Activated T-cell treated with anti-CD3 and anti-CD28 coated beads, Interleukin-2, amount 50 U/mL, for 24 hours (primary cell): Measurements from ENCODE around the gene TEX51.

Experiments used
- DNase-seq: peaks from one replicate; pipeline ENCODE4 v3.0.0-alpha.2; 2020
- H3K27ac Mint-ChIP-seq: 2 replicates; pipeline ENCODE4 v1.8.0; 2020; ENCODE audit warnings: mild to moderate bottlenecking, mixed read lengths
- H3K27me3 Mint-ChIP-seq: 2 replicates; pipeline ENCODE4 v1.8.0; 2020; ENCODE audit warnings: mixed read lengths
- H3K36me3 Mint-ChIP-seq: 2 replicates; pipeline ENCODE4 v1.8.0; 2020; ENCODE audit warnings: low read depth, mixed read lengths
- H3K4me1 Mint-ChIP-seq: 2 replicates; pipeline ENCODE4 v1.8.0; 2020; ENCODE audit warnings: low read depth, mixed read lengths
- H3K4me3 Mint-ChIP-seq: 2 replicates; pipeline ENCODE4 v1.8.0; 2020; ENCODE audit warnings: mild to moderate bottlenecking, moderate library complexity, mixed read lengths
- H3K9me3 Mint-ChIP-seq: 2 replicates; pipeline ENCODE4 v1.8.0; 2020; ENCODE audit warnings: mixed read lengths

Gene TEX51

GRCh38 chr2:126934809-126935208 is 36.1 kb downstream of the TEX51 start:
- Mint-ChIP-seq H3K27me3 (peaks cover 32% of the 10 kb centered on the region), H3K36me3 (no peaks in the 10 kb centered on the region), H3K27ac (no peak overlapping the region), H3K4me1 (no peaks in the 10 kb centered on the region), H3K4me3 (no peak overlapping the region), H3K9me3 (peaks cover 6% of the 10 kb centered on the region)
- no peak for DNase-seq

- no peaks in the 10 kb centered on the region for H3K36me3 Mint-ChIP-seq
- no peaks in the 10 kb centered on the region for H3K4me1 Mint-ChIP-seq
- DNase-seq = no peak
- no peak overlapping the region for H3K27ac Mint-ChIP-seq
- no peak overlapping the region for H3K4me3 Mint-ChIP-seq
- peaks cover 26% of the 10 kb centered on the region for H3K27me3 Mint-ChIP-seq
- H3K9me3 Mint-ChIP-seq = peaks cover under 1% of the 10 kb centered on the region
Measured at GRCh38 chr2:126935774-126936173, 37.1 kb downstream of the TEX51 start.

GRCh38 chr2:126936219-126936723 is 37.6 kb downstream of the TEX51 start:
- H3K4me1 Mint-ChIP-seq = no peaks in the 10 kb centered on the region
- no peaks in the 10 kb centered on the region for H3K9me3 Mint-ChIP-seq
- no peaks in the 10 kb centered on the region for H3K36me3 Mint-ChIP-seq
- peaks cover 25% of the 10 kb centered on the region for H3K27me3 Mint-ChIP-seq
- H3K4me3 Mint-ChIP-seq = no peak overlapping the region
- no peak overlapping the region for H3K27ac Mint-ChIP-seq
- DNase-seq = no peak

GRCh38 chr2:126940331-126940730 is 41.6 kb downstream of the TEX51 start:
- DNase-seq = no peak
- H3K4me1 Mint-ChIP-seq = no peaks in the 10 kb centered on the region
- H3K36me3 Mint-ChIP-seq = no peaks in the 10 kb centered on the region
- H3K27me3 Mint-ChIP-seq = peaks cover 24% of the 10 kb centered on the region
- no peak overlapping the region for H3K4me3 Mint-ChIP-seq
- H3K9me3 Mint-ChIP-seq = peaks cover 12% of the 10 kb centered on the region
- H3K27ac Mint-ChIP-seq = no peak overlapping the region

- DNase-seq = no peak
- Mint-ChIP-seq H3K4me3 (no peak overlapping the region), H3K9me3 (peaks cover 12% of the 10 kb centered on the region), H3K27me3 (peaks cover 29% of the 10 kb centered on the region), H3K36me3 (no peaks in the 10 kb centered on the region), H3K27ac (no peak overlapping the region), H3K4me1 (no peaks in the 10 kb centered on the region)
Measured at GRCh38 chr2:126942427-126943203, 43.9 kb downstream of the TEX51 start.

- Mint-ChIP-seq H3K9me3 (peaks cover 12% of the 10 kb centered on the region), H3K4me3 (no peak overlapping the region), H3K36me3 (no peaks in the 10 kb centered on the region), H3K4me1 (no peaks in the 10 kb centered on the region), H3K27ac (no peak overlapping the region), H3K27me3 (peaks cover 24% of the 10 kb centered on the region)
- no peak for DNase-seq
Measured at GRCh38 chr2:126943612-126944348, 45.1 kb downstream of the TEX51 start.

GRCh38 chr2:126945118-126945517 is 46.4 kb downstream of the TEX51 start:
- H3K27ac Mint-ChIP-seq = no peak overlapping the region
- peaks cover 24% of the 10 kb centered on the region for H3K27me3 Mint-ChIP-seq
- no peak for DNase-seq
- H3K9me3 Mint-ChIP-seq = peaks cover 12% of the 10 kb centered on the region
- no peaks in the 10 kb centered on the region for H3K36me3 Mint-ChIP-seq
- H3K4me1 Mint-ChIP-seq = no peaks in the 10 kb centered on the region
- no peak overlapping the region for H3K4me3 Mint-ChIP-seq

- H3K9me3 Mint-ChIP-seq = peaks cover 12% of the 10 kb centered on the region
- no peak for DNase-seq
- H3K4me3 Mint-ChIP-seq = no peak overlapping the region
- H3K27ac Mint-ChIP-seq = no peak overlapping the region
- no peaks in the 10 kb centered on the region for H3K36me3 Mint-ChIP-seq
- peaks cover 28% of the 10 kb centered on the region for H3K27me3 Mint-ChIP-seq
- no peaks in the 10 kb centered on the region for H3K4me1 Mint-ChIP-seq
Measured at GRCh38 chr2:126946318-126947102, 47.8 kb downstream of the TEX51 start.

GRCh38 chr2:126947103-126947429 is 48.4 kb downstream of the TEX51 start:
- Mint-ChIP-seq H3K27me3 (peaks cover 28% of the 10 kb centered on the region), H3K4me3 (no peak overlapping the region), H3K36me3 (no peaks in the 10 kb centered on the region), H3K27ac (no peak overlapping the region), H3K9me3 (peaks cover 12% of the 10 kb centered on the region), H3K4me1 (no peaks in the 10 kb centered on the region)
- DNase-seq = no peak

- Mint-ChIP-seq H3K4me1 (no peaks in the 10 kb centered on the region), H3K36me3 (no peaks in the 10 kb centered on the region), H3K27ac (no peak overlapping the region), H3K27me3 (peaks cover 24% of the 10 kb centered on the region), H3K9me3 (no peaks in the 10 kb centered on the region), H3K4me3 (no peak overlapping the region)
- no peak for DNase-seq
Measured at GRCh38 chr2:126949775-126950174, 51.1 kb downstream of the TEX51 start.

GRCh38 chr2:126950504-126950903 is 51.8 kb downstream of the TEX51 start:
- Mint-ChIP-seq H3K9me3 (no peaks in the 10 kb centered on the region), H3K4me1 (no peaks in the 10 kb centered on the region), H3K27ac (no peak overlapping the region), H3K4me3 (no peak overlapping the region), H3K36me3 (no peaks in the 10 kb centered on the region), H3K27me3 (peaks cover 31% of the 10 kb centered on the region)
- DNase-seq = no peak
